ENCODE measurements around the gene EXOC6. TPM values are rescaled to one million over a fixed set of nuclear protein-coding genes. Genes with fewer than 3 reads are reported as not detected.
A peak's percentile ranks its signal among the peaks of the same experiment; 100 is the strongest.

The EXOC6 gene
- total and polyA plus RNA-seq, 9 donors: 6.2 to 12.8 (median 9.7) TPM

- Histone ChIP-seq H3K9me3 (no peaks in the 10 kb centered on the region), H3K27ac (no peak overlapping the region), H3K36me3 (no peaks in the 10 kb centered on the region), H3K4me1 (ENCODE audit: insufficient read depth) (peaks cover 2% of the 10 kb centered on the region), H3K27me3 (no peaks in the 10 kb centered on the region), H3K4me3 (no peak overlapping the region)
- no peak for DNase-seq
- intact Hi-C loops (cut with DNase I): no loop called here
- no peak for TF ChIP-seq EP300 (IDR thresholded peaks at IDR 0.05)
- TF ChIP-seq CTCF (IDR thresholded peaks at IDR 0.05): no peak
- no peak for TF ChIP-seq POLR2A (IDR thresholded peaks at IDR 0.05)
- WGBS, 3 donors: 59 to 88% (median 65%) methylated on average over 3 of the region's 3 CpGs
These were observed 2.0 kb upstream of the EXOC6 start for GRCh38 chr10:92846344-92846743.

- WGBS, 3 donors: 88 to 98% (median 96%) methylated on average over 2 of the region's 2 CpGs
- no peak overlapping the region for H3K4me3 ChIP-seq
- no peak for DNase-seq
- intact Hi-C loops (cut with DNase I): no loop called here
- no peaks in the 10 kb centered on the region for H3K9me3 ChIP-seq
- no peak for TF ChIP-seq POLR2A (IDR thresholded peaks at IDR 0.05)
- no peak for TF ChIP-seq CTCF (IDR thresholded peaks at IDR 0.05)
- TF ChIP-seq EP300 (IDR thresholded peaks at IDR 0.05): no peak
- H3K36me3 ChIP-seq: no peaks in the 10 kb centered on the region
- no peaks in the 10 kb centered on the region for H3K27me3 ChIP-seq
- H3K27ac ChIP-seq: no peak overlapping the region
- H3K4me1 ChIP-seq (ENCODE audit: insufficient read depth): peaks cover 2% of the 10 kb centered on the region
These were observed 1.5 kb upstream of the EXOC6 start for GRCh38 chr10:92846854-92847201.

- 67 to 80% (median 77%) methylated on average over 4 of the region's 4 CpGs for WGBS, 3 donors
These were observed 987 bp upstream of the EXOC6 start for GRCh38 chr10:92847202-92847864.

GRCh38 chr10:92848037-92848440, 281 bp upstream of the EXOC6 start:
- no peak for DNase-seq
- 0 to 1% (median 1%) methylated on average over 22 to 32 of the region's 32 CpGs for WGBS, 3 donors
- Histone ChIP-seq H3K36me3 (no peaks in the 10 kb centered on the region), H3K27ac (no peak overlapping the region), H3K27me3 (no peaks in the 10 kb centered on the region), H3K4me3 (peak overlapping the region; percentile 79), H3K9me3 (no peaks in the 10 kb centered on the region), H3K4me1 (ENCODE audit: insufficient read depth) (peaks cover 2% of the 10 kb centered on the region)
- TF ChIP-seq CTCF (IDR thresholded peaks at IDR 0.05): no peak
- no peak for TF ChIP-seq POLR2A (IDR thresholded peaks at IDR 0.05)
- no peak for TF ChIP-seq EP300 (IDR thresholded peaks at IDR 0.05)
- intact Hi-C loops (cut with DNase I): no loop called here

More at GRCh38 chr10:92847202-92847864, 987 bp upstream of the EXOC6 start:
- no peak overlapping the region for H3K27ac ChIP-seq
- no peaks in the 10 kb centered on the region for H3K27me3 ChIP-seq
- H3K36me3 ChIP-seq: no peaks in the 10 kb centered on the region
- no peaks in the 10 kb centered on the region for H3K9me3 ChIP-seq
- no peak overlapping the region for H3K4me3 ChIP-seq
- intact Hi-C loops (cut with DNase I): no loop called here
- DNase-seq: no peak
- H3K4me1 ChIP-seq (ENCODE audit: insufficient read depth): peaks cover 2% of the 10 kb centered on the region
- TF ChIP-seq POLR2A (IDR thresholded peaks at IDR 0.05) (no peak), CTCF (IDR thresholded peaks at IDR 0.05) (no peak), EP300 (IDR thresholded peaks at IDR 0.05) (no peak)
